ENCODE data around the gene CPA2. TPM values are rescaled to one million over a fixed set of nuclear protein-coding genes. Genes with fewer than 3 reads are reported as not detected.

CPA2 gene
- polyA plus RNA-seq, 1 donor = 28.4 TPM

GRCh38 chr7:130293521-130293920, 26.9 kb downstream of the CPA2 start:
- Histone ChIP-seq H3K27ac (ENCODE audit: low read length) (no peak overlapping the region), H3K9me3 (ENCODE audit: control insufficient read depth, low read depth, low read length) (no peaks in the 10 kb centered on the region), H3K4me1 (ENCODE audit: control insufficient read depth, insufficient read depth, low read length) (no peaks in the 10 kb centered on the region), H3K4me3 (ENCODE audit: low read length) (no peak overlapping the region), H3K36me3 (ENCODE audit: control insufficient read depth, insufficient read depth, low read length) (no peaks in the 10 kb centered on the region), H3K27me3 (ENCODE audit: control insufficient read depth, insufficient read depth, low read length) (no peaks in the 10 kb centered on the region)
- 93% methylated on average over 3 of the region's 8 CpGs for WGBS (ENCODE audit: insufficient coverage, low lambda C conversion rate)
- no peak for DNase-seq

- H3K4me3 ChIP-seq (ENCODE audit: low read length) = no peak overlapping the region
- no peak overlapping the region for H3K27ac ChIP-seq (ENCODE audit: low read length)
- H3K27me3 ChIP-seq (ENCODE audit: control insufficient read depth, insufficient read depth, low read length) = no peaks in the 10 kb centered on the region
- H3K9me3 ChIP-seq (ENCODE audit: control insufficient read depth, low read depth, low read length) = no peaks in the 10 kb centered on the region
- WGBS (ENCODE audit: insufficient coverage, low lambda C conversion rate) = no CpG with 5 or more reads among the region's 5 CpGs
- H3K36me3 ChIP-seq (ENCODE audit: control insufficient read depth, insufficient read depth, low read length) = no peaks in the 10 kb centered on the region
- no peaks in the 10 kb centered on the region for H3K4me1 ChIP-seq (ENCODE audit: control insufficient read depth, insufficient read depth, low read length)
- DNase-seq = no peak
Measured at GRCh38 chr7:130294314-130294713, 27.7 kb downstream of the CPA2 start.

- no peak for DNase-seq
- Histone ChIP-seq H3K4me3 (ENCODE audit: low read length) (no peak overlapping the region), H3K27ac (ENCODE audit: low read length) (no peak overlapping the region), H3K27me3 (ENCODE audit: control insufficient read depth, insufficient read depth, low read length) (no peaks in the 10 kb centered on the region), H3K36me3 (ENCODE audit: control insufficient read depth, insufficient read depth, low read length) (no peaks in the 10 kb centered on the region), H3K9me3 (ENCODE audit: control insufficient read depth, low read depth, low read length) (no peaks in the 10 kb centered on the region), H3K4me1 (ENCODE audit: control insufficient read depth, insufficient read depth, low read length) (no peaks in the 10 kb centered on the region)
- WGBS (ENCODE audit: insufficient coverage, low lambda C conversion rate) = 94% methylated on average over 2 of the region's 13 CpGs
Measured at GRCh38 chr7:130296221-130296951, 29.7 kb downstream of the CPA2 start.

GRCh38 chr7:130297628-130298543, 31.2 kb downstream of the CPA2 start:
- peak overlapping the region; percentile 13 for H3K27ac ChIP-seq (ENCODE audit: low read length)
- no peak overlapping the region for H3K4me3 ChIP-seq (ENCODE audit: low read length)
- no peaks in the 10 kb centered on the region for H3K36me3 ChIP-seq (ENCODE audit: control insufficient read depth, insufficient read depth, low read length)
- H3K27me3 ChIP-seq (ENCODE audit: control insufficient read depth, insufficient read depth, low read length) = no peaks in the 10 kb centered on the region
- H3K9me3 ChIP-seq (ENCODE audit: control insufficient read depth, low read depth, low read length) = no peaks in the 10 kb centered on the region
- no peak for DNase-seq
- WGBS (ENCODE audit: insufficient coverage, low lambda C conversion rate) = 100% methylated on average over 2 of the region's 20 CpGs
- no peaks in the 10 kb centered on the region for H3K4me1 ChIP-seq (ENCODE audit: control insufficient read depth, insufficient read depth, low read length)

GRCh38 chr7:130298544-130299326, 32.1 kb downstream of the CPA2 start:
- DNase-seq = no peak
- WGBS (ENCODE audit: insufficient coverage, low lambda C conversion rate) = 100% methylated on average over 2 of the region's 5 CpGs
- no peaks in the 10 kb centered on the region for H3K9me3 ChIP-seq (ENCODE audit: control insufficient read depth, low read depth, low read length)
- H3K4me1 ChIP-seq (ENCODE audit: control insufficient read depth, insufficient read depth, low read length) = no peaks in the 10 kb centered on the region
- H3K36me3 ChIP-seq (ENCODE audit: control insufficient read depth, insufficient read depth, low read length) = no peaks in the 10 kb centered on the region
- H3K27me3 ChIP-seq (ENCODE audit: control insufficient read depth, insufficient read depth, low read length) = no peaks in the 10 kb centered on the region
- H3K27ac ChIP-seq (ENCODE audit: low read length) = no peak overlapping the region
- no peak overlapping the region for H3K4me3 ChIP-seq (ENCODE audit: low read length)

- H3K27ac ChIP-seq (ENCODE audit: low read length) = no peak overlapping the region
- no CpG with 5 or more reads among the region's 7 CpGs for WGBS (ENCODE audit: insufficient coverage, low lambda C conversion rate)
- no peak overlapping the region for H3K4me3 ChIP-seq (ENCODE audit: low read length)
- H3K27me3 ChIP-seq (ENCODE audit: control insufficient read depth, insufficient read depth, low read length) = no peaks in the 10 kb centered on the region
- no peaks in the 10 kb centered on the region for H3K36me3 ChIP-seq (ENCODE audit: control insufficient read depth, insufficient read depth, low read length)
- no peaks in the 10 kb centered on the region for H3K4me1 ChIP-seq (ENCODE audit: control insufficient read depth, insufficient read depth, low read length)
- no peak for DNase-seq
- no peaks in the 10 kb centered on the region for H3K9me3 ChIP-seq (ENCODE audit: control insufficient read depth, low read depth, low read length)
Measured at GRCh38 chr7:130299866-130300265, 33.2 kb downstream of the CPA2 start.

- Histone ChIP-seq H3K36me3 (ENCODE audit: control insufficient read depth, insufficient read depth, low read length) (no peaks in the 10 kb centered on the region), H3K4me3 (ENCODE audit: low read length) (no peak overlapping the region), H3K27ac (ENCODE audit: low read length) (no peak overlapping the region), H3K9me3 (ENCODE audit: control insufficient read depth, low read depth, low read length) (no peaks in the 10 kb centered on the region), H3K4me1 (ENCODE audit: control insufficient read depth, insufficient read depth, low read length) (no peaks in the 10 kb centered on the region), H3K27me3 (ENCODE audit: control insufficient read depth, insufficient read depth, low read length) (no peaks in the 10 kb centered on the region)
- WGBS (ENCODE audit: insufficient coverage, low lambda C conversion rate) = 86% methylated on average over 2 of the region's 8 CpGs
- DNase-seq = no peak
Measured at GRCh38 chr7:130301501-130302020, 34.9 kb downstream of the CPA2 start.

GRCh38 chr7:130302649-130303048, 36.0 kb downstream of the CPA2 start:
- H3K4me1 ChIP-seq (ENCODE audit: control insufficient read depth, insufficient read depth, low read length) = no peaks in the 10 kb centered on the region
- H3K27me3 ChIP-seq (ENCODE audit: control insufficient read depth, insufficient read depth, low read length) = no peaks in the 10 kb centered on the region
- no peak overlapping the region for H3K4me3 ChIP-seq (ENCODE audit: low read length)
- H3K27ac ChIP-seq (ENCODE audit: low read length) = no peak overlapping the region
- DNase-seq = no peak
- H3K36me3 ChIP-seq (ENCODE audit: control insufficient read depth, insufficient read depth, low read length) = no peaks in the 10 kb centered on the region
- no peaks in the 10 kb centered on the region for H3K9me3 ChIP-seq (ENCODE audit: control insufficient read depth, low read depth, low read length)

- 73% methylated on average over 2 of the region's 2 CpGs for WGBS (ENCODE audit: insufficient coverage, low lambda C conversion rate)
- H3K9me3 ChIP-seq (ENCODE audit: control insufficient read depth, low read depth, low read length) = no peaks in the 10 kb centered on the region
- H3K27me3 ChIP-seq (ENCODE audit: control insufficient read depth, insufficient read depth, low read length) = no peaks in the 10 kb centered on the region
- H3K36me3 ChIP-seq (ENCODE audit: control insufficient read depth, insufficient read depth, low read length) = no peaks in the 10 kb centered on the region
- no peak overlapping the region for H3K4me3 ChIP-seq (ENCODE audit: low read length)
- no peak overlapping the region for H3K27ac ChIP-seq (ENCODE audit: low read length)
- H3K4me1 ChIP-seq (ENCODE audit: control insufficient read depth, insufficient read depth, low read length) = no peaks in the 10 kb centered on the region
- no peak for DNase-seq
Measured at GRCh38 chr7:130303127-130303526, 36.5 kb downstream of the CPA2 start.

- no peaks in the 10 kb centered on the region for H3K4me1 ChIP-seq (ENCODE audit: control insufficient read depth, insufficient read depth, low read length)
- no peak overlapping the region for H3K27ac ChIP-seq (ENCODE audit: low read length)
- WGBS (ENCODE audit: insufficient coverage, low lambda C conversion rate) = no CpG with 5 or more reads among the region's 5 CpGs
- DNase-seq = no peak
- no peaks in the 10 kb centered on the region for H3K27me3 ChIP-seq (ENCODE audit: control insufficient read depth, insufficient read depth, low read length)
- H3K4me3 ChIP-seq (ENCODE audit: low read length) = no peak overlapping the region
- no peaks in the 10 kb centered on the region for H3K36me3 ChIP-seq (ENCODE audit: control insufficient read depth, insufficient read depth, low read length)
- no peaks in the 10 kb centered on the region for H3K9me3 ChIP-seq (ENCODE audit: control insufficient read depth, low read depth, low read length)
Measured at GRCh38 chr7:130303551-130303950, 36.9 kb downstream of the CPA2 start.

All from large intestine (tissue), 3 donors.